ENCODE data around the gene TMEM115. TPM values are rescaled to one million over a fixed set of nuclear protein-coding genes. Genes with fewer than 3 reads are reported as not detected.

The TMEM115 gene
- total and polyA plus RNA-seq, 9 of the 15 experiments (the other 6 are each of a cell fraction or from before 2014, with no cell fraction given) = 1.6 to 26.9 (median 14.1) TPM

DNA sequence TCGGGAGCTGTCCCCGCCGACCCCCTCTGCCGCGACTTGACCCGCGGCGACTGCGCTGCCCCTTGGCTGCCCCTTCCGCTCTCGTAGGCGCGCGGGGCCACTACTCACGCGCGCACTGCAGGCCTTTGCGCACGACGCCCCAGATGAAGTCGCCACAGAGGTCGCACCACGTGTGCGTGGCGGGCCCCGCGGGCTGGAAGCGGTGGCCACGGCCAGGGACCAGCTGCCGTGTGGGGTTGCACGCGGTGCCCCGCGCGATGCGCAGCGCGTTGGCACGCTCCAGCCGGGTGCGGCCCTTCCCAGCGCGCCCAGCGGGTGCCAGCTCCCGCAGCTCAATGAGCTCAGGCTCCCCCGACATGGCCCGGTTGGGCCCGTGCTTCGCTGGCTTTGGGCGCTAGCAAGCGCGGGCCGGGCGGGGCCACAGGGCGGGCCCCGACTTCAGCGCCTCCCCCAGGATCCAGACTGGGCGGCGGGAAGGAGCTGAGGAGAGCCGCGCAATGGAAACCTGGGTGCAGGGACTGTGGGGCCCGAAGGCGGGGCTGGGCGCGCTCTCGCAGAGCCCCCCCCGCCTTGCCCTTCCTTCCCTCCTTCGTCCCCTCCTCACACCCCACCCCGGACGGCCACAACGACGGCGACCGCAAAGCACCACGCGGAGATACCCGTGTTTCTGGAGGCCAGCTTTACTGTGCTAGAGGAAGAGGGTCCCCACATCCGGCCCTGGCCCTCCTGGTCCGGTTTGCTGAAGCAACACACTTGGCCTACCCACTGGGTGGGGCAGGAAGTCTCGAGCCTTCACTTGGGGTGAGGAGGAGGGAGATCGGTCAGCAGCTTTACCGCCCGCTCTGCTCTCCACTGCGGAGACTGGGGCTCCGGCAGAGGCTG lies 18.6 kb downstream of the TMEM115 start, which contains the start of gene RASSF1 (continued):
- TF ChIP-seq, protein P1, sequence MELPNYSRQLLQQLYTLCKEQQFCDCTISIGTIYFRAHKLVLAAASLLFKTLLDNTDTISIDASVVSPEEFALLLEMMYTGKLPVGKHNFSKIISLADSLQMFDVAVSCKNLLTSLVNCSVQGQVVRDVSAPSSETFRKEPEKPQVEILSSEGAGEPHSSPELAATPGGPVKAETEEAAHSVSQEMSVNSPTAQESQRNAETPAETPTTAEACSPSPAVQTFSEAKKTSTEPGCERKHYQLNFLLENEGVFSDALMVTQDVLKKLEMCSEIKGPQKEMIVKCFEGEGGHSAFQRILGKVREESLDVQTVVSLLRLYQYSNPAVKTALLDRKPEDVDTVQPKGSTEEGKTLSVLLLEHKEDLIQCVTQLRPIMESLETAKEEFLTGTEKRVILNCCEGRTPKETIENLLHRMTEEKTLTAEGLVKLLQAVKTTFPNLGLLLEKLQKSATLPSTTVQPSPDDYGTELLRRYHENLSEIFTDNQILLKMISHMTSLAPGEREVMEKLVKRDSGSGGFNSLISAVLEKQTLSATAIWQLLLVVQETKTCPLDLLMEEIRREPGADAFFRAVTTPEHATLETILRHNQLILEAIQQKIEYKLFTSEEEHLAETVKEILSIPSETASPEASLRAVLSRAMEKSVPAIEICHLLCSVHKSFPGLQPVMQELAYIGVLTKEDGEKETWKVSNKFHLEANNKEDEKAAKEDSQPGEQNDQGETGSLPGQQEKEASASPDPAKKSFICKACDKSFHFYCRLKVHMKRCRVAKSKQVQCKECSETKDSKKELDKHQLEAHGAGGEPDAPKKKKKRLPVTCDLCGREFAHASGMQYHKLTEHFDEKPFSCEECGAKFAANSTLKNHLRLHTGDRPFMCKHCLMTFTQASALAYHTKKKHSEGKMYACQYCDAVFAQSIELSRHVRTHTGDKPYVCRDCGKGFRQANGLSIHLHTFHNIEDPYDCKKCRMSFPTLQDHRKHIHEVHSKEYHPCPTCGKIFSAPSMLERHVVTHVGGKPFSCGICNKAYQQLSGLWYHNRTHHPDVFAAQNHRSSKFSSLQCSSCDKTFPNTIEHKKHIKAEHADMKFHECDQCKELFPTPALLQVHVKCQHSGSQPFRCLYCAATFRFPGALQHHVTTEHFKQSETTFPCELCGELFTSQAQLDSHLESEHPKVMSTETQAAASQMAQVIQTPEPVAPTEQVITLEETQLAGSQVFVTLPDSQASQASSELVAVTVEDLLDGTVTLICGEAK (IDR thresholded peaks at IDR 0.05) = 0 out of 2 replicates have a peak, but pooled peaks have one; percentile 44
- TF ChIP-seq, protein P1 (CRISPR knock-in tag; IDR thresholded peaks at IDR 0.05) = no peak
- no peak for TF ChIP-seq ZNF311 (CRISPR knock-in tag; IDR thresholded peaks at IDR 0.05)
- no peak for TF ChIP-seq ETS2 (tag; IDR thresholded peaks at IDR 0.05; ENCODE audit: borderline replicate concordance, poor library complexity, severe bottlenecking)
- TF ChIP-seq, protein P2, sequence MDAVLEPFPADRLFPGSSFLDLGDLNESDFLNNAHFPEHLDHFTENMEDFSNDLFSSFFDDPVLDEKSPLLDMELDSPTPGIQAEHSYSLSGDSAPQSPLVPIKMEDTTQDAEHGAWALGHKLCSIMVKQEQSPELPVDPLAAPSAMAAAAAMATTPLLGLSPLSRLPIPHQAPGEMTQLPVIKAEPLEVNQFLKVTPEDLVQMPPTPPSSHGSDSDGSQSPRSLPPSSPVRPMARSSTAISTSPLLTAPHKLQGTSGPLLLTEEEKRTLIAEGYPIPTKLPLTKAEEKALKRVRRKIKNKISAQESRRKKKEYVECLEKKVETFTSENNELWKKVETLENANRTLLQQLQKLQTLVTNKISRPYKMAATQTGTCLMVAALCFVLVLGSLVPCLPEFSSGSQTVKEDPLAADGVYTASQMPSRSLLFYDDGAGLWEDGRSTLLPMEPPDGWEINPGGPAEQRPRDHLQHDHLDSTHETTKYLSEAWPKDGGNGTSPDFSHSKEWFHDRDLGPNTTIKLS (IDR thresholded peaks at IDR 0.05; ENCODE audit: borderline replicate concordance, low read depth) = 0 out of 2 replicates have a peak, but pooled peaks have one; percentile 27
- no peak for TF ChIP-seq ATF1 (CRISPR knock-in tag; IDR thresholded peaks at IDR 0.05)
- TF ChIP-seq ATF1 (tag; IDR thresholded peaks at IDR 0.05) = 0 out of 2 replicates have a peak, but pooled peaks have one; percentile 30
- TF ChIP-seq SIN3B (IDR thresholded peaks at IDR 0.05; ENCODE audit: low read depth) = no peak
- TF ChIP-seq TCF7 (IDR thresholded peaks at IDR 0.05; ENCODE audit: borderline replicate concordance) = no peak
- no peak for TF ChIP-seq ZNF165 (CRISPR knock-in tag; IDR thresholded peaks at IDR 0.05; ENCODE audit: borderline replicate concordance)
- TF ChIP-seq ZNF778 (CRISPR knock-in tag; IDR thresholded peaks at IDR 0.05) = no peak
- TF ChIP-seq, protein P3, sequence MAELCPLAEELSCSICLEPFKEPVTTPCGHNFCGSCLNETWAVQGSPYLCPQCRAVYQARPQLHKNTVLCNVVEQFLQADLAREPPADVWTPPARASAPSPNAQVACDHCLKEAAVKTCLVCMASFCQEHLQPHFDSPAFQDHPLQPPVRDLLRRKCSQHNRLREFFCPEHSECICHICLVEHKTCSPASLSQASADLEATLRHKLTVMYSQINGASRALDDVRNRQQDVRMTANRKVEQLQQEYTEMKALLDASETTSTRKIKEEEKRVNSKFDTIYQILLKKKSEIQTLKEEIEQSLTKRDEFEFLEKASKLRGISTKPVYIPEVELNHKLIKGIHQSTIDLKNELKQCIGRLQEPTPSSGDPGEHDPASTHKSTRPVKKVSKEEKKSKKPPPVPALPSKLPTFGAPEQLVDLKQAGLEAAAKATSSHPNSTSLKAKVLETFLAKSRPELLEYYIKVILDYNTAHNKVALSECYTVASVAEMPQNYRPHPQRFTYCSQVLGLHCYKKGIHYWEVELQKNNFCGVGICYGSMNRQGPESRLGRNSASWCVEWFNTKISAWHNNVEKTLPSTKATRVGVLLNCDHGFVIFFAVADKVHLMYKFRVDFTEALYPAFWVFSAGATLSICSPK (IDR thresholded peaks at IDR 0.05; ENCODE audit: borderline replicate concordance) = no peak
- no peak for TF ChIP-seq ZNF354B (CRISPR knock-in tag; IDR thresholded peaks at IDR 0.05)
- TF ChIP-seq EP400 (IDR thresholded peaks at IDR 0.05) = peak; percentile 42; the same call in 1 of the 2 replicates
- no peak for TF ChIP-seq CHD2 (IDR thresholded peaks at IDR 0.05; ENCODE audit: low read depth, low read length)
- TF ChIP-seq NR1H2 (CRISPR knock-in tag; IDR thresholded peaks at IDR 0.05) = no peak
